ENCODE measurements around the gene PTH1R.

DNA sequence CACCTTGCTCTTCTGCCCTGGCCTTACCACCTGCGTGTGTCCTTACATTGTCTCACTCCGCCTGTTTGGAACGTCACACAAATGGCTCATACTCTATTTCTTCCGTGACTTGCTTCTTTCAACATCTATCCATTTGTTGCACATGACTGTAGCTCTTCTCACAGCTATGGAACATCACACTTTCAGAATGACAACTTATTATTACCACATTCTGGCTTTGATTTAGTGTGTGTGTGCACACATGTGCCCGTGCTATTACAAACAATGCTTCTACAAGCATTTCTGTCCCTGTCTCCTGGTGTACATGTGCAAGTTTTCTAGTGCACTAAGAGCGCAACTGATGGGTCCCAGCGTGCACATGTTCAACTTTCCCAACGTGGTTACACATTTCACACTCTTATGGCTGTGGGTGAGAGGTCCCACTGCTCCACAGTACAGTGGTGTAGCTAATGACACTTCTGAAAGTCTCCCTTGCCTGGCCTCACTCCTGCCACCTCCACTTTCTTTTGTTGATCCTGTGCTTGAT lies 37.8 kb downstream of the PTH1R start:
- TF ChIP-seq EZH2 (IDR thresholded peaks at IDR 0.05; ENCODE audit: insufficient read depth, poor library complexity, severe bottlenecking), result no peak
- TF ChIP-seq EZH2phosphoT487 (IDR thresholded peaks at IDR 0.05; ENCODE audit: insufficient read depth, low read depth), result no peak
